ENCODE measurements around the gene SPIRE1.
"Not testable (repeated sequence)": the region's sequence is repeated elsewhere in the genome, so short reads cannot be mapped to it uniquely, and the experiment has no call there.

The SPIRE1 gene

GRCh38 chr18:12497839-12498238 is 160.1 kb downstream of the SPIRE1 start:
- H3K4me3 ChIP-seq (ENCODE audit: low read depth, low read length) = no peak overlapping the region
- TF ChIP-seq CTCF (IDR thresholded peaks at IDR 0.05; ENCODE audit: control insufficient read depth, extremely low read depth, insufficient read depth) = no peak
- DNase-seq (ENCODE audit: low read depth) = no peak

- TF ChIP-seq CTCF (IDR thresholded peaks at IDR 0.05; ENCODE audit: control insufficient read depth, extremely low read depth, insufficient read depth) = no peak
- DNase-seq (ENCODE audit: low read depth) = no peak
- no peak overlapping the region for H3K4me3 ChIP-seq (ENCODE audit: low read depth, low read length)
Measured at GRCh38 chr18:12497296-12497695, 160.6 kb downstream of the SPIRE1 start.

- TF ChIP-seq CTCF (IDR thresholded peaks at IDR 0.05; ENCODE audit: control insufficient read depth, extremely low read depth, insufficient read depth) = no peak
- no peak for DNase-seq (ENCODE audit: low read depth)
- H3K4me3 ChIP-seq (ENCODE audit: low read depth, low read length) = no peak overlapping the region
Measured at GRCh38 chr18:12492907-12493306, 165.0 kb downstream of the SPIRE1 start.

GRCh38 chr18:12491611-12492435 is 166.1 kb downstream of the SPIRE1 start:
- no peak for TF ChIP-seq CTCF (IDR thresholded peaks at IDR 0.05; ENCODE audit: control insufficient read depth, extremely low read depth, insufficient read depth)
- DNase-seq (ENCODE audit: low read depth) = no peak
- H3K4me3 ChIP-seq (ENCODE audit: low read depth, low read length) = no peak overlapping the region

- TF ChIP-seq CTCF (IDR thresholded peaks at IDR 0.05; ENCODE audit: control insufficient read depth, extremely low read depth, insufficient read depth) = no peak
- DNase-seq (ENCODE audit: low read depth) = no peak
- no peak overlapping the region for H3K4me3 ChIP-seq (ENCODE audit: low read depth, low read length)
Measured at GRCh38 chr18:12485479-12486105, 172.3 kb downstream of the SPIRE1 start.

GRCh38 chr18:12481915-12482314 is 176.0 kb downstream of the SPIRE1 start:
- DNase-seq (ENCODE audit: low read depth) = not testable (repeated sequence)

GRCh38 chr18:12479982-12480381 is 177.9 kb downstream of the SPIRE1 start:
- no peak overlapping the region for H3K4me3 ChIP-seq (ENCODE audit: low read depth, low read length)
- no peak for TF ChIP-seq CTCF (IDR thresholded peaks at IDR 0.05; ENCODE audit: control insufficient read depth, extremely low read depth, insufficient read depth)
- no peak for DNase-seq (ENCODE audit: low read depth)

More at GRCh38 chr18:12481915-12482314, 176.0 kb downstream of the SPIRE1 start:
- H3K4me3 ChIP-seq (ENCODE audit: low read depth, low read length) = not testable (repeated sequence)

Data from LNCaP clone FGC (cell line).